Measurements from ENCODE around the gene IFT57.

The IFT57 gene

DNA sequence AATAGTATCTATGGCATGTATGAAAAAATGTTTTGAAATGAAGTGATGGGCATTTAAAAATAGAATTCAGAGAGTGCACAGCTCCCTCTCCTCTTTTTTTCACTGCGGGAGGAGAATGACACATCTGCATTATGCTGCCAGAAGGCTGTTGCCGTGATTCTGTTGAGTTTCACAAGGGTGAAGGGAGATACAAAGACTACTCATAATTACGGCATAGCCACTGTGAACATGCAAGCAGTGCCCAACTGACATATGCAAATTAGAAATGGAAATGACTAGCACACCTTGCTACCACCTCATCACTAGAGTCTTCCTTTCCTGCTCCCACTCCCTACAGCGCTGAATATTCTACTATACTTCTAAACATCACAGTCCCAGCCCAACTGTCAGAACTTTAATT, 20.1 kb downstream of the IFT57 start:
- intact Hi-C loops (cut with micrococcal nuclease): no loop called here
- Mint-ChIP-seq H3K4me1 (ENCODE audit: low read depth) (no peaks in the 10 kb centered on the region), H3K27ac (no peak overlapping the region), H3K4me3 (no peak overlapping the region), H3K27me3 (no peaks in the 10 kb centered on the region), H3K9me3 (no peaks in the 10 kb centered on the region), H3K36me3 (ENCODE audit: low read depth) (peaks cover 6% of the 10 kb centered on the region)

DNA sequence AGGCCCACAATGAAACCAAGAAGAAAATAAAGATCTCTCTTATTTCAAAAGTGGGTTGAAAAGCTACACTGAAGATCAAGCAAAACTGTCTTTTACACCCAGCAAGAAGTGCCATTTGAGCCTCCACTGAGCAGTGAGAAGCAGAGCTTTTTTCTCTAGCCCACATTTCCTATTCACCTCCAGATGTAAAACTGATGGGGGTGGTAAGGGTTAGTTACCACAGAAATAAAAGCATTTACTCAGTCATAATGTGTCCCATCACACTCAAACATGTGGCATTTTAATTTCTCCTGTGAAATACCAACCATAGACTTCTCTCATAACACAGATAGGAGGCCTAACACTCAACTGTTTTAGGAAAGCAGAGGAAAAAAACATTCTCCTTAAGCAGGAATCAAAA, 21.0 kb downstream of the IFT57 start:
- intact Hi-C loops (cut with micrococcal nuclease): no loop called here
- Mint-ChIP-seq H3K27ac (no peak overlapping the region), H3K4me1 (ENCODE audit: low read depth) (no peaks in the 10 kb centered on the region), H3K4me3 (no peak overlapping the region), H3K27me3 (no peaks in the 10 kb centered on the region), H3K36me3 (ENCODE audit: low read depth) (peaks cover 6% of the 10 kb centered on the region), H3K9me3 (no peaks in the 10 kb centered on the region)

DNA sequence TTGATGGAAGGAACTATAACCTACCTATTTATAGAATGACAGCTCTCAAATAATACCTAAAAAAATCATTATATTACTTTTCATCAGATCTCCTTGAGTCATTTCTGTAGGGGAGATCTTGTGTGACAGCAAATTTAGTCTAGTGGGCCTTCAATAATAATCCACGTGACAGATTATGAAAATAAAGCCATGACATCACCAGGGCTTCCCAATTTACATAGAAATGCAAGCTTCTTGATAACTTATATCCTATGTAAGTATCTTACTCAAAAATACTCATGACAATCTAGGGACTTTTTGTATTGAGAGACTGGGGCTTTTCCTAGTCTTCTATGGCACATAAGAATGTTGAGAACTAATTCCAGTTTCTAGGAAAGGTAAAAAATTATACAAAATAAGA, 21.6 kb downstream of the IFT57 start:
- H3K27ac Mint-ChIP-seq: no peak overlapping the region
- H3K36me3 Mint-ChIP-seq (ENCODE audit: low read depth): peaks cover 6% of the 10 kb centered on the region
- no peak overlapping the region for H3K4me3 Mint-ChIP-seq
- no peaks in the 10 kb centered on the region for H3K27me3 Mint-ChIP-seq
- no peaks in the 10 kb centered on the region for H3K9me3 Mint-ChIP-seq
- H3K4me1 Mint-ChIP-seq (ENCODE audit: low read depth): no peaks in the 10 kb centered on the region
- intact Hi-C loops (cut with micrococcal nuclease): no loop called here

DNA sequence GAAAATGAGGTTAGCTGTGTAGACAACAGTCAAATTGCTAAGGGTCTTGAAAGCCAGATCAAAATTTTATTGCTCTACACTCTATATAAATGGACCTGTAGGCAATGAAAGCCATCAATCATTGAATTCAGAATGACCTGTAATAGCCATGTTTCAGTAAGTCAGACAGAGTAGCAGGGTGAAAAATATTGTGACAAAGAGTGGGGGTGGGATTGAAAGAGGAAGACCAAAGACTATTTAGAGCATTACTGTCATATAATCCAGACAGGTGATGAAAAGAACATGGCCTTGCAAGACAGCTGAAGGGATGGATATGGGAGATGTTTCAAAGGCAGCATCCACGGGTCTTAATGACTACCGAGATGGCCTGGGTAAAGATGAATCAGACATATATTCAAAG, 22.2 kb downstream of the IFT57 start:
- intact Hi-C loops (cut with micrococcal nuclease): no loop called here
- Mint-ChIP-seq H3K4me3 (no peak overlapping the region), H3K27me3 (no peaks in the 10 kb centered on the region), H3K36me3 (ENCODE audit: low read depth) (peaks cover 6% of the 10 kb centered on the region), H3K27ac (no peak overlapping the region), H3K9me3 (no peaks in the 10 kb centered on the region), H3K4me1 (ENCODE audit: low read depth) (no peaks in the 10 kb centered on the region)

DNA sequence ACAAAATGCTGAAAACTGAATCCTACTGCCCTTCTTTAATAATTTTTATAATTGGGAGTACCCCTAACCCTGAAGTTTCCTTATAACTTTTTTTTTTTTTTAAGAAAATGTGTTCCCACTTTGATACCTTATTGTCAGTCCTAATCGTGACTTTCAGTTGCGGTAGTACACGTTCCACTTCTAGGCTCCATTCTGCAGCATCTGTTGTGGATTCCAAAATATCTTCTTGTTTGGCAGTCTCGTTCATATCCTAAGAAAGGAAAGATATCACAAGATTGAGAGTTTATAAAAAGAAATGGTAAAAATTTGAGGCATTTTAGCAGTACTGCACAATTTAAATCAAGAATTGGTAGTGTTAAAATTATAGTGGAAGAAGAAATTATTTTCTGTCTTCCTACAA, 30.8 kb downstream of the IFT57 start:
- Mint-ChIP-seq H3K9me3 (peaks cover 9% of the 10 kb centered on the region), H3K27ac (no peak overlapping the region), H3K4me3 (no peak overlapping the region), H3K36me3 (ENCODE audit: low read depth) (peaks cover 24% of the 10 kb centered on the region), H3K27me3 (no peaks in the 10 kb centered on the region), H3K4me1 (ENCODE audit: low read depth) (no peaks in the 10 kb centered on the region)
- intact Hi-C loops (cut with micrococcal nuclease): no loop called here

DNA sequence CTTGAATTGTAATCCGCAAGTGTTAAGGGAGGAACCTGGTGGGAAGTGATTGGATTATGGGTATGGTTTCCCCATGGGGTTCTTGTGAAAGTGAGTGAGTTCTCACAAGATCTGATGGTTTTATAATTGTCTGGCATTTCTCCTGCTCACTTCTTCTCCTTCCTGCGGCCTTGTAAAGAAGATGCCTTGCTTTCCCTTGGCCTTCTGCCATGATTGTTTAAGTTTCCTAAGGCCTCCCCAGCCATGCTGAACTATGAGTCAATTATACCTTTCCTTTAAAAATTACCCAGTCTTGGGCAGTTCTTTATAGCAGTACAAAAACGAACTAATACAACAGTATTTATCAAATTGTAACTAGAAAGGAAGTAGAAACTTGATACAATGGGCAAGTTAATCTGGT, 31.9 kb downstream of the IFT57 start:
- H3K36me3 Mint-ChIP-seq (ENCODE audit: low read depth): peaks cover 33% of the 10 kb centered on the region

DNA sequence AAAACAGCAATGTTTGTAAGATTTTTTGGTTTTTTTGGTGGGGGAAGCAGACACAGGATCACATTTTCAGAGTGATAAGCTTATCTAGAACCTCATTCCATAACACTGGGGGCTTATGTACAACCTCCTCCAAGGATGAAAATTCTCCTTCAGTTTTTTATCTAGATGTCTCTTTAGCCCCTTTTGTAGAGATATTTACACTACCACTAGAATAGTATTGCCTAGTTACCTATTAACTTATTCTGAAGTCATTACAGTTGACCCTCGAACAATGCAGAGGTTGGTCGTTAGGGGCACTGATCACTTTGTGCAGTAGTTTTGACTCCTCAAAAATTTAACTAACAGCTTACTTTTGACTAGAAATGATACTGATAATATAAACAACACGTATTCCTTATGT, 32.8 kb downstream of the IFT57 start:
- H3K27me3 Mint-ChIP-seq: no peaks in the 10 kb centered on the region
- intact Hi-C loops (cut with micrococcal nuclease): no loop called here
- no peak overlapping the region for H3K27ac Mint-ChIP-seq
- H3K36me3 Mint-ChIP-seq (ENCODE audit: low read depth): peaks cover 39% of the 10 kb centered on the region
- H3K9me3 Mint-ChIP-seq: peaks cover 25% of the 10 kb centered on the region
- no peaks in the 10 kb centered on the region for H3K4me1 Mint-ChIP-seq (ENCODE audit: low read depth)
- H3K4me3 Mint-ChIP-seq: no peak overlapping the region

More for the DNA sequence above, 31.9 kb downstream of the IFT57 start:
- no peak overlapping the region for H3K27ac Mint-ChIP-seq
- H3K27me3 Mint-ChIP-seq: no peaks in the 10 kb centered on the region
- intact Hi-C loops (cut with micrococcal nuclease): no loop called here
- H3K4me3 Mint-ChIP-seq: no peak overlapping the region
- peaks cover 18% of the 10 kb centered on the region for H3K9me3 Mint-ChIP-seq
- no peaks in the 10 kb centered on the region for H3K4me1 Mint-ChIP-seq (ENCODE audit: low read depth)

DNA sequence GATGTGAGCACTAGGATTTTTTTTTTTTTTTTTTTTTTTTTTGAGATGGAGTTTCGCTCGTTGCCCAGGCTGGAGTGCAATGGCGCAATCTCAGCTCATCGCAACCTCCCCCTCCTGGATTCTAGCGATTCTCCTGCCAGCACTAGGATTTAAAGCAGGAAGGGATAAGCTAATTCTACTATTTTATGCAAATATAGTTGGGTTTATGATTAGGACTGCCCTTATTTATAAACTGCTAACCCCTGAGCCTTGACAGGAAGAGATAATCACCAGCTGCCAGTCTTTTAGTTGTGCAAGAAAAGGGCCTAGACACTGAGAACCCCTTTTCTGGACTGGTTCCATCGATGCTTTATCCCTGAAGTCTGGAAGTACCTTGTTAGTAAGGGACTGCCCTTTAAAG, 36.7 kb downstream of the IFT57 start:
- H3K27me3 Mint-ChIP-seq: no peaks in the 10 kb centered on the region
- H3K4me3 Mint-ChIP-seq: no peak overlapping the region
- peaks cover 32% of the 10 kb centered on the region for H3K36me3 Mint-ChIP-seq (ENCODE audit: low read depth)

DNA sequence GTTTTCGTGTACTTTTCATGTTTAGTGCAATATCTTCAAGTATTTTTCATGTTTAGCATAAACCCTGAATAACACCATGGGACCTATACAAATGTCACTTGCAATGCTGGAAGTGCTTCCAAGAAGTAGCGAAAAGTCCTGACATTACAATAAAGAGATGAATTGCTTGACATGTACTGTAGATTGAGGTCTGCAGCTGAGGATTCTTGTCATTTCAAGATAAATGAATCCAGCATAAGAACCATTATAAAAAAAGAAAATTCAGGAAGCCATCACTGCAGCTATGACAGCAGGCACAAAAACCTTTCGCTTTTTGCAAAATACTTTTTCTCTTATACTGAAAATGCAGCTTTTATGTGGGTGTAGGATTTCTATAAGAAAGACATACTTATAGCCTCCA, 37.4 kb downstream of the IFT57 start:
- intact Hi-C loops (cut with micrococcal nuclease): no loop called here
- peaks cover 12% of the 10 kb centered on the region for H3K4me1 Mint-ChIP-seq (ENCODE audit: low read depth)
- no peak overlapping the region for H3K4me3 Mint-ChIP-seq
- H3K9me3 Mint-ChIP-seq: peaks cover 16% of the 10 kb centered on the region
- no peaks in the 10 kb centered on the region for H3K27me3 Mint-ChIP-seq
- no peak overlapping the region for H3K27ac Mint-ChIP-seq
- H3K36me3 Mint-ChIP-seq (ENCODE audit: low read depth): peaks cover 25% of the 10 kb centered on the region

More for the DNA sequence above, 36.7 kb downstream of the IFT57 start:
- intact Hi-C loops (cut with micrococcal nuclease): no loop called here
- Mint-ChIP-seq H3K27ac (no peak overlapping the region), H3K9me3 (peaks cover 23% of the 10 kb centered on the region), H3K4me1 (ENCODE audit: low read depth) (peaks cover 12% of the 10 kb centered on the region)

DNA sequence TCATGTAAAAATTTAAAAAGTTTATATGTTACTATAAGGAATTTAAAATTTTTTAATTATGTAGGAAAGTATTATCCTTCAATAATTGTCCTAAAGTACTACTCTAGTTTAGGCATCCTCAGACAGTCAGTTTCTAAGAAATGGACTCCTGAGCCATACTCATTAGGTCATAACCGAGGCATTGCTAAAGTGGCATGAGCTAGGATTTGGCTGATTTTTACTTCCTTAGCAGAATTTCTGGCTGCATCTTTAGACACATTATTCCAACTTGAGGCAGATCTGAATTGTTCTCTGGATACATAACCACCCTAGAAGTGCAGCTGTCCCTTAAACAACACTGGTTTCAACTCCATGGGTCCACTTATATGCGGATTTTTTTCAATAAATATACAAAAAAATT, 38.3 kb downstream of the IFT57 start:
- H3K36me3 Mint-ChIP-seq (ENCODE audit: low read depth): peaks cover 18% of the 10 kb centered on the region
- peaks cover 16% of the 10 kb centered on the region for H3K9me3 Mint-ChIP-seq
- H3K4me3 Mint-ChIP-seq: no peak overlapping the region
- intact Hi-C loops (cut with micrococcal nuclease): no loop called here
- H3K4me1 Mint-ChIP-seq (ENCODE audit: low read depth): peaks cover 12% of the 10 kb centered on the region
- no peaks in the 10 kb centered on the region for H3K27me3 Mint-ChIP-seq
- H3K27ac Mint-ChIP-seq: no peak overlapping the region

DNA sequence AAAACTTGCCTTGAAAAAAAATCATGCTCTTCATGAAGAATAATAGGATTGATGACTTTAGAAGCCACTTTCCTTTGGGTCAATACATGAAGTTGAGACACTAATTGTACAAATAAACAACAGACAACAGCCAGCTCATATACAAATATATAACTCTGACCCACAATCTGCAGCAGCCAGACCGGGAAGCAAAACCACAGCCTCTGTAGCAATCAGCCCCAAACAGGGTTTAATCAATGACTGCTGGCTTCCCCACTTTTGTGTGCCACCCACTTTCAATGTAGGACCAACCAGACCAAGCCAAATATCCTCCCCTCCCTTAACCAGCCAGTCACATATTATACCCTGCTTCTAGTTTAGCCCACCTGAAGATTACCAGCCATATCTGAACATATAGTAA, 39.0 kb downstream of the IFT57 start:
- intact Hi-C loops (cut with micrococcal nuclease): no loop called here
- H3K27me3 Mint-ChIP-seq: no peaks in the 10 kb centered on the region
- H3K36me3 Mint-ChIP-seq (ENCODE audit: low read depth): peaks cover 18% of the 10 kb centered on the region
- H3K27ac Mint-ChIP-seq: no peak overlapping the region
- H3K4me1 Mint-ChIP-seq (ENCODE audit: low read depth): peaks cover 12% of the 10 kb centered on the region
- H3K9me3 Mint-ChIP-seq: peaks cover 16% of the 10 kb centered on the region
- H3K4me3 Mint-ChIP-seq: no peak overlapping the region

DNA sequence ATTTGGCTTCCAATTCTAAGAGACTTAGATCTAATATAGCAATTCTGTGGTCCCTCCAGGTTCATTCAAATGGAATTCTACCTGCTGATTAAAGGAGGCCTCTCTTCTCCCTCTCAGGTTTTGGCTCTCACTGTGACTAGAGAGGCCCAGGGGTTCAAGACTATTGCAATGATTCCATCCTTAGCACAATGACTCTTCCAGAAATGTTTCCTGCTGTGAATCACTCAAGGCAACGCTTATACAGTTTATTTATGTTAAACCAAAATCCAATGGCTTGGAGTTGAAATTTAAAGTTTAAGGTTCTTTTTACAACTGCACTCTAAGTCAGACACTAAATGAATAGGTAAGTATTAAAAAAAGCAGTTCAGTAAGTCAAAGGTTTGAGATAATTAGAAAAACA, 39.9 kb downstream of the IFT57 start:
- Mint-ChIP-seq H3K27me3 (no peaks in the 10 kb centered on the region), H3K36me3 (ENCODE audit: low read depth) (peaks cover 18% of the 10 kb centered on the region), H3K27ac (no peak overlapping the region), H3K9me3 (peaks cover 16% of the 10 kb centered on the region), H3K4me1 (ENCODE audit: low read depth) (peaks cover 17% of the 10 kb centered on the region), H3K4me3 (no peak overlapping the region)
- intact Hi-C loops (cut with micrococcal nuclease): no loop called here

DNA sequence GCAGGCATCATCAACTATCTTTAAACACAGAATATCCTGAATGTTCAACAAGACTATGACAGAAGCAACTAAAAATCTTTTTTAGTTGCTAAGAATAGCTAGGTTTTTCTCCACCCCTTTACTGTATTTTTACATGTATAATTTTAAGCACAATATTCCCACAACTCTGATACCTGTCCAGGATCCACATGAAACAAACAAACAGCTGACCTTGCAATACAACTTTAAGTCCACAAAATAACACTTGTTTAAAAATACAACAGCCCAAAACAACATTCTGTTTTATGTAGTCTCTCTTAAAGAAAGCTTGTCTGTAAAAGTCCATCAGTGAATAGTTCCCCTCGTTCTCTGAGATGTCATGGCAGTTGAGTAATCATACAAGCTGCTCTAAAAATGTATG, 41.1 kb downstream of the IFT57 start:
- Mint-ChIP-seq H3K27me3 (no peaks in the 10 kb centered on the region), H3K4me3 (no peak overlapping the region), H3K4me1 (ENCODE audit: low read depth) (peaks cover 20% of the 10 kb centered on the region), H3K9me3 (peaks cover 13% of the 10 kb centered on the region), H3K27ac (no peak overlapping the region), H3K36me3 (ENCODE audit: low read depth) (peaks cover 13% of the 10 kb centered on the region)
- intact Hi-C loops (cut with micrococcal nuclease): no loop called here

DNA sequence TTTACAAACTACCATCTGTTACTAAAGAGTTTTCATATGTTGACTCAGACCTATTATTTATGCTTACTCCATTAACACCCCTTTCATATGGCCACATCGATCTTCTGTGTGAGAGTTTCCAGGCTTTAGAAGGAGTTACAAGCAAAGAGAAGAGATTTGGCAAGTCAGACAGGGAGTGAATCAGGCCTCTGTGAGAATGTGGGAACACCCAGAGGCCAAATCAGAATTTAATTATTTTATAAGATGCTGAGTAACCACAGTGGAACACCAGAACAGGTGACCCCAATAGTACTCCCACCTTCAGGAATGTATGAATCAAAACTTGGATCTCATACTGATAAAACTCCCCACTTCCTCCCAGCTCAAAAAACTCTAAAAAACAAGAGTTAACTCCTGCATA, 42.0 kb downstream of the IFT57 start:
- Mint-ChIP-seq H3K27me3 (no peaks in the 10 kb centered on the region), H3K27ac (no peak overlapping the region), H3K9me3 (peaks cover 5% of the 10 kb centered on the region), H3K4me3 (no peak overlapping the region), H3K4me1 (ENCODE audit: low read depth) (peaks cover 20% of the 10 kb centered on the region), H3K36me3 (ENCODE audit: low read depth) (peaks cover 5% of the 10 kb centered on the region)
- intact Hi-C loops (cut with micrococcal nuclease): no loop called here

DNA sequence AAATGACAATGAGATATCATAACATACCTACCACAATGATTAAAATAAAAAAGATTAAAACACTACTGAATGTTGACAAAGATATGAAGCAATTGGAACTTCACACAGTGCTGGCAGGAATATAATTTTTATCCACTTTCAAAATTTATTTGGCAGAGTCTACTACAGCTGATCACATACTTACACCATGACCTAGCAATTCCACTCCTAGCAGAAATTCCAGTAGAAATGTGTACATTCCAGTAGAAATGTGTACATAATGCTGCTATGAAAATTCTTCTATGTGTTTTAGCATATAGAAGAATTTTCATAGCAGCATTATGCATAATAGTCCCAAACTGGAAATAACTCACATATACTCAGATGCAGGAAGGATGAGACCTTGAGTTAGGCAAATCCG, 43.5 kb downstream of the IFT57 start:
- Mint-ChIP-seq H3K36me3 (ENCODE audit: low read depth) (no peaks in the 10 kb centered on the region), H3K27ac (no peak overlapping the region), H3K4me3 (no peak overlapping the region), H3K4me1 (ENCODE audit: low read depth) (peaks cover 20% of the 10 kb centered on the region), H3K27me3 (no peaks in the 10 kb centered on the region), H3K9me3 (no peaks in the 10 kb centered on the region)
- intact Hi-C loops (cut with micrococcal nuclease): no loop called here

Data from dendritic cell treated with granulocyte-macrophage colony-stimulating factor and Interleukin-4, amounts not matched to agents 40 ng/mL and 50 ng/mL, for 4 days (primary cell).